HS-27A (cell line): ENCODE results near the gene SMCO4.
"Not testable (repeated sequence)": the region's sequence is repeated elsewhere in the genome, so short reads cannot be mapped to it uniquely, and the experiment has no call there.

ENCODE experiments used
- DNase-seq: peaks from one replicate; pipeline ENCODE4 v3.0.0-alpha.2; 2012; ENCODE audit warnings: low read depth, missing footprints

The SMCO4 gene

GRCh38 chr11:93560199-93560932, 17.2 kb upstream of the SMCO4 start:
- DNase-seq: no peak

GRCh38 chr11:93559681-93560080, 16.5 kb upstream of the SMCO4 start:
- DNase-seq: no peak

- DNase-seq: no peak
These were observed 9.7 kb upstream of the SMCO4 start for GRCh38 chr11:93552874-93553273.

- no peak for DNase-seq
These were observed 6.8 kb upstream of the SMCO4 start for GRCh38 chr11:93549976-93550375.

GRCh38 chr11:93548679-93549319, 5.6 kb upstream of the SMCO4 start:
- no peak for DNase-seq

- no peak for DNase-seq
These were observed 4.6 kb upstream of the SMCO4 start for GRCh38 chr11:93547773-93548172.

- no peak for DNase-seq
These were observed 3.8 kb upstream of the SMCO4 start for GRCh38 chr11:93547028-93547427.

GRCh38 chr11:93545566-93545965, 2.4 kb upstream of the SMCO4 start:
- no peak for DNase-seq

GRCh38 chr11:93542811-93543229, 371 bp downstream of the SMCO4 start:
- no peak for DNase-seq

- peak; percentile 51 for DNase-seq
These were observed 1.0 kb downstream of the SMCO4 start for GRCh38 chr11:93541884-93542810.

GRCh38 chr11:93540896-93541553, 2.2 kb downstream of the SMCO4 start:
- no peak for DNase-seq

GRCh38 chr11:93540337-93540736, 2.9 kb downstream of the SMCO4 start:
- no peak for DNase-seq

GRCh38 chr11:93537767-93538261, 5.4 kb downstream of the SMCO4 start:
- no peak for DNase-seq

GRCh38 chr11:93537049-93537448, 6.1 kb downstream of the SMCO4 start:
- DNase-seq: no peak

- DNase-seq: no peak
These were observed 6.9 kb downstream of the SMCO4 start for GRCh38 chr11:93536101-93536861.

GRCh38 chr11:93535578-93535977, 7.6 kb downstream of the SMCO4 start:
- DNase-seq: not testable (repeated sequence)

GRCh38 chr11:93532806-93533205, 10.4 kb downstream of the SMCO4 start:
- DNase-seq: no peak

GRCh38 chr11:93532281-93532789, 10.9 kb downstream of the SMCO4 start:
- DNase-seq: no peak

GRCh38 chr11:93530468-93530826, 12.7 kb downstream of the SMCO4 start:
- no peak for DNase-seq

- DNase-seq: no peak
These were observed 13.3 kb downstream of the SMCO4 start for GRCh38 chr11:93529707-93530467.
